H1 (cell line): Measurements from ENCODE around the gene SLC16A11.

Source experiments
- HDAC2 ChIP-seq, 2 experiments: fragments of 300-600 bp in 1 of 2; sonication (generic) in 1 of 2; IDR thresholded peaks; 2 replicates each; pipeline ENCODE4 v1.6.1; 2011 to 2012; ENCODE audit warnings: low read depth in 2 of 2, low read length in 2 of 2, mild to moderate bottlenecking in 2 of 2, moderate library complexity in 2 of 2, borderline replicate concordance in 1 of 2, inconsistent platforms in 1 of 2
- HDAC6 ChIP-seq: IDR thresholded peaks from one replicate; pipeline ENCODE4 v1.7.1; 2012; ENCODE audit warnings: low read depth, mild to moderate bottlenecking, inconsistent platforms, low read length, moderate library complexity
- JUN ChIP-seq: IDR thresholded peaks from 2 replicates; pipeline ENCODE4 v1.6.1; 2011; ENCODE audit warnings: low read depth, mild to moderate bottlenecking, improper control_type of control experiment, low read length
- RAD21 ChIP-seq, 2 experiments: IDR thresholded peaks in 1 of 2; conservative IDR thresholded peaks in 1 of 2; 2 replicates each; pipeline ENCODE4 v1.6.1; 2011; ENCODE audit warnings: low read depth in 2 of 2, low read length in 2 of 2, improper control_type of control experiment in 1 of 2, inconsistent platforms in 1 of 2, mild to moderate bottlenecking in 1 of 2, moderate library complexity in 1 of 2
- RFX5 ChIP-seq: IDR thresholded peaks from 2 replicates; pipeline ENCODE4 v1.6.1; 2011; ENCODE audit warnings: low read depth, low read length, improper control_type of control experiment, borderline replicate concordance
- TF ChIP-seq, protein P1 (sequence below), 3 experiments: IDR thresholded peaks; 1 replicate in 2 of 3; 2 replicates in 1 of 3; pipeline versions ENCODE4 v1.5.1 to v1.6.1; 2011; ENCODE audit warnings: low read length in 3 of 3, mild to moderate bottlenecking in 3 of 3, inconsistent platforms in 2 of 3, low read depth in 1 of 3, moderate library complexity in 1 of 3; ENCODE audit not compliant: insufficient read depth in 1 of 3; ENCODE audit errors: control extremely low read depth in 1 of 3
- TF ChIP-seq, protein P2 (sequence below): IDR thresholded peaks from 2 replicates; pipeline ENCODE4 v1.6.1; 2012; ENCODE audit warnings: inconsistent platforms

DNA sequence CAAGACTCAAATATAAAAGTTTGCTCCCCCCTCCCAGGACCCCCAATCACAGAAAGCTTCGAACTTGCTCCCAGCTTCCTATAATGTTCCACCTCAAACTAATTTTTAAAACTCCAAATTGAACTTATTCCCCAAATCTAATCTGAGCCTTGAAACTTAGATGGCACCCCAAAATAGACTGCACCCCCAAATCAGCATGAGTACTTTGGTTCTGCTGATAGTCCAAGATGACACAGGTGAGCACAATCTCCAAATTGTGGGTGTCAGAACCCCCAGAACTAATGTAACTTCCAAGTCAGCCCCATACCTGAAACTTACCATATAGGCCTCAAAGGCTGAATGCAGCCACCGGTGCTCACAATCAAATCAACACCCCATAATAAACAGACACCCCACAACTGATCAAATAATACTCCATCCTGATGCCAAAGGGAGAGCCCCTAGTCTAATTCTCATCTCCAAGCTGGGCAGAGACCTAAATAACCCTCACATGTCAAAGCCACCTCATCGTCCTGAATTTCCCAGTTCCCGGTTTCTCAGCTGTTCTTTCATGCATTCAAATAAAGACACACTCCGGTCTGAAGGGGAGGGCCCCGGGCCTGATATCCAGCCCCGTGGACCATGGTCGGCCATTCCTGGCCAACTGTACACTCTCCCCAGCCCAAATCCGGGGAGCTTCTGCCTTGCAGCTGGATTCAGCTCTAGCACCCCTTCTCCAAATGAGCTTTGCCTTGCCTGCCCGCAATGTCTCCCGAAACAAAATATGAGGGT lies 22.8 kb downstream of the SLC16A11 start:
- TF ChIP-seq JUN (no peak), RAD21 (IDR thresholded peaks at IDR 0.05 in 1 of 2, conservative IDR thresholded peaks at IDR 0.05 in 1 of 2; ENCODE audit: low read depth in 2 of 2, low read length in 2 of 2) (no peak), HDAC2 (IDR thresholded peaks at IDR 0.05; ENCODE audit: borderline replicate concordance in 1 of 2, low read depth in 2 of 2, low read length in 2 of 2) (no peak), RFX5 (no peak), HDAC6 (no peak)
- TF ChIP-seq, protein P1, sequence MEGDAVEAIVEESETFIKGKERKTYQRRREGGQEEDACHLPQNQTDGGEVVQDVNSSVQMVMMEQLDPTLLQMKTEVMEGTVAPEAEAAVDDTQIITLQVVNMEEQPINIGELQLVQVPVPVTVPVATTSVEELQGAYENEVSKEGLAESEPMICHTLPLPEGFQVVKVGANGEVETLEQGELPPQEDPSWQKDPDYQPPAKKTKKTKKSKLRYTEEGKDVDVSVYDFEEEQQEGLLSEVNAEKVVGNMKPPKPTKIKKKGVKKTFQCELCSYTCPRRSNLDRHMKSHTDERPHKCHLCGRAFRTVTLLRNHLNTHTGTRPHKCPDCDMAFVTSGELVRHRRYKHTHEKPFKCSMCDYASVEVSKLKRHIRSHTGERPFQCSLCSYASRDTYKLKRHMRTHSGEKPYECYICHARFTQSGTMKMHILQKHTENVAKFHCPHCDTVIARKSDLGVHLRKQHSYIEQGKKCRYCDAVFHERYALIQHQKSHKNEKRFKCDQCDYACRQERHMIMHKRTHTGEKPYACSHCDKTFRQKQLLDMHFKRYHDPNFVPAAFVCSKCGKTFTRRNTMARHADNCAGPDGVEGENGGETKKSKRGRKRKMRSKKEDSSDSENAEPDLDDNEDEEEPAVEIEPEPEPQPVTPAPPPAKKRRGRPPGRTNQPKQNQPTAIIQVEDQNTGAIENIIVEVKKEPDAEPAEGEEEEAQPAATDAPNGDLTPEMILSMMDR (IDR thresholded peaks at IDR 0.05; ENCODE audit: control extremely low read depth in 1 of 3, insufficient read depth in 1 of 3, low read depth in 1 of 3, low read length in 3 of 3), result no peak
- TF ChIP-seq, protein P2, sequence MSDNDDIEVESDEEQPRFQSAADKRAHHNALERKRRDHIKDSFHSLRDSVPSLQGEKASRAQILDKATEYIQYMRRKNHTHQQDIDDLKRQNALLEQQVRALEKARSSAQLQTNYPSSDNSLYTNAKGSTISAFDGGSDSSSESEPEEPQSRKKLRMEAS, result no peak
